Measurements from ENCODE around the gene H6PD.

DNA sequence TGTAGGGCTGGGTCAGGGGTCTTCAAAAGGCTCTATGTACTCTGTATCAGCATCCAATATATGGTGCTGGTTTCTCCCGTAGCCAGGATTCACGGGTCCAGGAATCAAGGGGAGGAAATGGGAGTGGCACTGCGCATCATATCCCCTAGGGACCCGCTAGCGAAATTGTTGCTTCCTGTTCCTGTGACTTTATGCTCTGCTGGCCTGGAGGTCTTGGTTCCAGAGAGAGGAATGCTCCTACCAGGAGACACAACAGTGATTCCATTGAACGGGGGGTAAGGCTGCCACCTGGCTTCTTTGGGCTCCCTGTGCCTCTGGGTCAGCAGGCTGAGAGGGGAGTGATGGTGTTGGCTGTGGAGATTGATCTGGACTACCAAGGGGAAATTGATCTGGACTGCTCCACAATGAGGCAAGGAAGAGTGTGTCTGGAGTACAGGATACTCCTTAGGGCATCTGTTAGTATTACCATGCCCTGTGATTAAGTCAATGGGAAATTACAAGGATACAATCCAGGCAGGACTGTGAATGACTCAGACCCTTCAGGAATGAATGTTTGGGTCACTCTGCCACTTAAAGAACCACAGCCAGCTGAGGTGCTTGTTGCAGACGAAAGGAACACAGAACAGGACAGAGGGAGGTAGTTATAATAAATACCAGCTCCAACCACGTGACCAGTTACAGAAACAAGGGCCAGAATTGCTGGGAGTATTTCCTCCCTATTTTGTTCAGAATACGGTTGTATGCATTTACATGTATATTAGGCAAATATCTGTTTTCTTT is 68.4 kb downstream of the H6PD start:
- TF ChIP-seq, protein P1, sequence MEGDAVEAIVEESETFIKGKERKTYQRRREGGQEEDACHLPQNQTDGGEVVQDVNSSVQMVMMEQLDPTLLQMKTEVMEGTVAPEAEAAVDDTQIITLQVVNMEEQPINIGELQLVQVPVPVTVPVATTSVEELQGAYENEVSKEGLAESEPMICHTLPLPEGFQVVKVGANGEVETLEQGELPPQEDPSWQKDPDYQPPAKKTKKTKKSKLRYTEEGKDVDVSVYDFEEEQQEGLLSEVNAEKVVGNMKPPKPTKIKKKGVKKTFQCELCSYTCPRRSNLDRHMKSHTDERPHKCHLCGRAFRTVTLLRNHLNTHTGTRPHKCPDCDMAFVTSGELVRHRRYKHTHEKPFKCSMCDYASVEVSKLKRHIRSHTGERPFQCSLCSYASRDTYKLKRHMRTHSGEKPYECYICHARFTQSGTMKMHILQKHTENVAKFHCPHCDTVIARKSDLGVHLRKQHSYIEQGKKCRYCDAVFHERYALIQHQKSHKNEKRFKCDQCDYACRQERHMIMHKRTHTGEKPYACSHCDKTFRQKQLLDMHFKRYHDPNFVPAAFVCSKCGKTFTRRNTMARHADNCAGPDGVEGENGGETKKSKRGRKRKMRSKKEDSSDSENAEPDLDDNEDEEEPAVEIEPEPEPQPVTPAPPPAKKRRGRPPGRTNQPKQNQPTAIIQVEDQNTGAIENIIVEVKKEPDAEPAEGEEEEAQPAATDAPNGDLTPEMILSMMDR (IDR thresholded peaks at IDR 0.05; ENCODE audit: extremely low read depth in 1 of 2, insufficient read depth in 1 of 2, low read depth in 1 of 2, low read length in 2 of 2): no peak
- TF ChIP-seq POLR2A (IDR thresholded peaks at IDR 0.05; ENCODE audit: low read depth, low read length) (peak; percentile 45), EZH2 (IDR thresholded peaks at IDR 0.05; ENCODE audit: borderline replicate concordance, low read depth, low read length, severe bottlenecking) (no peak), FOS (IDR thresholded peaks at IDR 0.05; ENCODE audit: borderline replicate concordance, insufficient read depth, low read length) (peak; percentile 88), GATA2 (IDR thresholded peaks at IDR 0.05; ENCODE audit: insufficient read depth, insufficient read length, low read depth, low read length) (no peak), POLR2AphosphoS5 (IDR thresholded peaks at IDR 0.05; ENCODE audit: insufficient read depth, low read depth, low read length) (peak; percentile 56)
- TF ChIP-seq, protein P2, sequence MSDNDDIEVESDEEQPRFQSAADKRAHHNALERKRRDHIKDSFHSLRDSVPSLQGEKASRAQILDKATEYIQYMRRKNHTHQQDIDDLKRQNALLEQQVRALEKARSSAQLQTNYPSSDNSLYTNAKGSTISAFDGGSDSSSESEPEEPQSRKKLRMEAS (IDR thresholded peaks at IDR 0.05; ENCODE audit: insufficient read depth, insufficient read length): no peak
